GM12874 (cell line): Measurements from ENCODE around the gene PGRMC2.

ENCODE experiments used
- TF ChIP-seq, protein P1 (sequence below): IDR thresholded peaks from 2 replicates; pipeline ENCODE4 v1.5.1; 2011; ENCODE audit warnings: low read depth, mild to moderate bottlenecking, control low read depth, low read length, moderate library complexity; ENCODE audit not compliant: insufficient read depth

PGRMC2 gene

DNA sequence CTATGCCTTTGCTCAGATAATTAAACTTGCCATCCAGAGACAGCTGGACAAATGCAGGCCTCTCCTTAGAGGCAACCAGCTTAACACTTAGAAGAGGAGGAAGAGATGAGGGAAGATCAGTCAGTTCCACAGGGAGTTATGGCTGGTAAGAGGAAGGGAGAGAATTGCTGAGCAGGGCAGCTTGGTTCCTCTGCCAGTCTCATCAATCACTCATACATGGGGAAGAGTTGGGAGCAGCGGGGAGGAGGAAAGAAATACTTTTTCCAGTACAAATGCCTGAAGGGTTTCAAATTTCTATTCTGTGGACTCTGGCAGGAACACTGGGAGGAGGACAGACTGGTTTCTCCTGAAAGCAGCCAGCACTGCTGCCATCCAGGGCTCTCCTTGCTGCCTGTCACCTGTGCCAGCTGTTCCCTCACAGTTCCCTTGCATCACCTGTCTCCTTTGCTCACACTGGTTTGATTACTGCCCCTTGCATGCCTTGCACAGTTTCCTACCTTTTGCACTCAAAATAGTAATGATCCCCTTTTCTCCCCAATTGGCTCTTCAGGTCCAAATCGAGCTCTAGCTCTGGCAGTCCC, 59.5 kb downstream of the PGRMC2 start:
- TF ChIP-seq, protein P1, sequence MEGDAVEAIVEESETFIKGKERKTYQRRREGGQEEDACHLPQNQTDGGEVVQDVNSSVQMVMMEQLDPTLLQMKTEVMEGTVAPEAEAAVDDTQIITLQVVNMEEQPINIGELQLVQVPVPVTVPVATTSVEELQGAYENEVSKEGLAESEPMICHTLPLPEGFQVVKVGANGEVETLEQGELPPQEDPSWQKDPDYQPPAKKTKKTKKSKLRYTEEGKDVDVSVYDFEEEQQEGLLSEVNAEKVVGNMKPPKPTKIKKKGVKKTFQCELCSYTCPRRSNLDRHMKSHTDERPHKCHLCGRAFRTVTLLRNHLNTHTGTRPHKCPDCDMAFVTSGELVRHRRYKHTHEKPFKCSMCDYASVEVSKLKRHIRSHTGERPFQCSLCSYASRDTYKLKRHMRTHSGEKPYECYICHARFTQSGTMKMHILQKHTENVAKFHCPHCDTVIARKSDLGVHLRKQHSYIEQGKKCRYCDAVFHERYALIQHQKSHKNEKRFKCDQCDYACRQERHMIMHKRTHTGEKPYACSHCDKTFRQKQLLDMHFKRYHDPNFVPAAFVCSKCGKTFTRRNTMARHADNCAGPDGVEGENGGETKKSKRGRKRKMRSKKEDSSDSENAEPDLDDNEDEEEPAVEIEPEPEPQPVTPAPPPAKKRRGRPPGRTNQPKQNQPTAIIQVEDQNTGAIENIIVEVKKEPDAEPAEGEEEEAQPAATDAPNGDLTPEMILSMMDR: no peak

DNA sequence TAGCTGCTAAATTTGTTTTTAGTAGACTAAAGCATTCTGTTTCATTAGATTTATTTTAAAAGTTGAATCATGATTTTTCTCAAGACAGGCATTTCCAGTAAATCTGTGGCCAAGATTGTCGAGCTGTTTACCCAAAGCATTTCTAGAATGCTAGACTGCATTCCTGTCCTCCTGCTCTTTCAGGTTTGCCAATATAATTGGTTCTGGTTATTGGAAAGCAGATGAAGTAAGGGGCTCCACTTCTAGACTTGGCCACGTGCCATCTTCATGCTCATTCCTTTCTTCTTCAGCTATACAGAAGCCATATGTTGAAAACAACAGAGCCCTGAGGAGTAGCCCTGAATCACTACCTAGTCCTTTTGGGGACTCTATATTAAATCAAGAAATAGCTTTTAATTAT, 62.5 kb downstream of the PGRMC2 start:
- TF ChIP-seq, protein P1: no peak

DNA sequence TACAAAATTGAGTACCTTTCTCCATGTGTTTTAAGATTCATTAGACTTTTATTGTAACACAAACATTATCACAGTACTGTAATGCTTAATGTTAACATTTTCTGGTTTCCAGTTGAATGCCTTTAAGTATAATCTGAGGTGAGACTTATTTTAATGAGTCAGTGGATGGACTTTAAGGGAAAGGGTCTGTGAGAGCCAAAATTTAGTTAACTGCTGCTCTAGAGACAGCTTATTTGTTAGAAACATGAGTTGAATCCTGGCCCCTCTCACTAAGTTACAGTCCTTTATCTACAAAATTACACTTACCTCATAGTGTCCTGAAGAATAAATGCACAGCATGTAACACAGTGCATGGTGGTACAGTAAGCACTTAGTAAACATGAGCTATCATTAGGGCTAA, 66.0 kb downstream of the PGRMC2 start:
- TF ChIP-seq, protein P1: no peak

DNA sequence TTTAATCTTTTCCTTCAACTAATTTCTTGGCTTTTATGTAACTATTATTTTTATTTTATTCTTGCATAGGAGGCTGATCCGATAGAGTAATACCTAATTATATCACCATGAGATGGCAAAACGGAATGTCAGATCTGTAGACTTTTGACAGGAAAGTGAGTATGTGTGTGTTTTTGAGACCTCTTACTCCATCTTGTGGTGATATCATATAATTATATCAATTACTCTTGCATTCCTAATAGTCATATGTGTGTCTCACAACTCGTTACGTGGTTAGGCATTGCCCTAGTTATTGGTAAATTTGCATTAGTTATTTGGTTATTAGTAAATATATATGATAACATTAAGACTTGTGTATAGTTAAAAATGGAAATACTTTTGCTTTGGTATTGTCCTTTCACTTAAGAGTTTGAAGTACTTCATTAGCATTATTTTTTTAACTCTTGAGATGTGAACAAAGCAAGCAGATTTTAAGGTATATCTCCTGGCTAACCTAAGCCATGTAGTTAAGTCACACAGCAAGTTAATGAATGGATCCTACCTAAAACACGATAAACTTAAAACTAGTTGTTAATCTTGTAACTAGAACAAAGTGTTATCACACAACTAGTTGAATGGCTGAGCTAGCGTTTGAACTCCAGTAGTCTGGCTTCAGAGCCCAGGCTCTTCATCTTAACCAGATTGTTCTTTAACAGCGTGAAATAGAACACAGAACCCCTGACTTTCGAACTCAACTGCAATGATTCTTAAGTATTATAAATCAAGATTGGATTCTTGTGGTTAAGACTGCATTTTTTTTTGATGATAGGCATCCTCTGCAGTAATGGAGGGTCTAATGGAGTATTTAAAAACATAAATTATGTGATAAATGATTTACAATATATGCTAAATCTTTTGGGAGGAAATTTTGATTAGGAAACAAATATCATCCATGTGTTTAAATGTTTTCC, 67.1 kb downstream of the PGRMC2 start:
- TF ChIP-seq, protein P1: no peak
